K562 (cell line): ENCODE results near the gene GALR3. TPM values are rescaled to one million over a fixed set of nuclear protein-coding genes. Genes with fewer than 3 reads are reported as not detected.
A peak's percentile ranks its signal among the peaks of the same experiment; 100 is the strongest.

Source experiments
- KDM4B ChIP-seq, 2 experiments: fragments of 450-650 bp in 1 of 2; sonication (generic) in 1 of 2; IDR thresholded peaks; 2 replicates each; pipeline ENCODE4 v1.6.1; 2016 to 2017; ENCODE audit warnings: borderline replicate concordance in 2 of 2, antibody characterized with exemption in 1 of 2, low read depth in 1 of 2, mild to moderate bottlenecking in 1 of 2
- MYC ChIP-seq, 2 experiments: fragments of 250-450 bp in 1 of 2; sonication (Bioruptor Pico) in 1 of 2; IDR thresholded peaks; 2 replicates each; pipeline versions ENCODE4 v1.5.1 to v1.6.1; 2012 to 2021; ENCODE audit warnings: low read depth in 2 of 2, borderline replicate concordance in 1 of 2, improper control_type of control experiment in 1 of 2, low read length in 1 of 2, mild to moderate bottlenecking in 1 of 2, moderate library complexity in 1 of 2
- NR2C1 ChIP-seq, 2 experiments: fragments of 450-650 bp; IDR thresholded peaks; 2 replicates each; pipeline ENCODE4 v1.6.1; 2017; ENCODE audit warnings: mild to moderate bottlenecking in 2 of 2, antibody characterized with exemption in 1 of 2, inconsistent platforms in 1 of 2, missing compliant biosample characterization in 1 of 2, missing genetic modification characterization in 1 of 2
- RBM22 ChIP-seq: fragments of 200-400 bp; formaldehyde crosslinking; IDR thresholded peaks from 2 replicates; pipeline ENCODE4 v1.6.1; 2018; ENCODE audit warnings: low read length, low read depth; ENCODE audit not compliant: poor library complexity, severe bottlenecking
- SIN3A ChIP-seq, 2 experiments: fragments of 150-350 bp in 1 of 2; IDR thresholded peaks; 2 replicates each; pipeline ENCODE4 v1.6.1; 2011 to 2016; ENCODE audit warnings: borderline replicate concordance in 2 of 2, low read depth in 2 of 2, low read length in 2 of 2, mild to moderate bottlenecking in 2 of 2, moderate library complexity in 2 of 2; ENCODE audit not compliant: control insufficient read depth in 1 of 2
- ZBTB8A ChIP-seq: fragments of 450-650 bp; IDR thresholded peaks from 2 replicates; pipeline ENCODE4 v1.6.1; 2018; ENCODE audit warnings: mild to moderate bottlenecking, moderate library complexity; ENCODE audit not compliant: partially characterized antibody
- ZC3H4 ChIP-seq: sonication (generic); formaldehyde crosslinking; IDR thresholded peaks from 2 replicates; pipeline ENCODE4 v1.9.0; 2021; ENCODE audit warnings: missing genetic modification reagents, borderline replicate concordance
- ZNF696 ChIP-seq: fragments of 250-450 bp; sonication (Bioruptor Pico); conservative IDR thresholded peaks from 2 replicates; pipeline ENCODE4 v1.4.0; 2020; ENCODE audit warnings: mild to moderate bottlenecking, moderate library complexity
- ZNF766 ChIP-seq: fragments of 200-800 bp; sonication (Bioruptor generic); conservative IDR thresholded peaks from 2 replicates; pipeline ENCODE4 v1.6.1; 2016; ENCODE audit warnings: missing genetic modification characterization, missing compliant biosample characterization
- polyA plus RNA-seq, 8 experiments: library from polyadenylated mRNA; depleted of rRNA in 4 of 8; stranded (reverse) in 5 of 8; unstranded in 3 of 8; fragments of >200 nt; fragmentation: Nextera tagmentation in 2 of 8; fragmentation: Illumina TruSeq in 1 of 8; extraction: Ambion mirVana in 2 of 8; extraction: Trizol in 1 of 8; gene quantifications; 2 replicates each; pipeline versions ENCODE4 v1.2.1 to v1.2.3, GENCODE V29; 2011 to 2014; ENCODE audit warnings: inconsistent platforms in 1 of 8, missing spikeins in 1 of 8
- total RNA-seq, 7 experiments: library from RNA; depleted of rRNA in 6 of 7; stranded (reverse); fragments of >200 nt in 6 of 7; fragmentation: Illumina TruSeq in 2 of 7; extraction: Trizol in 2 of 7; gene quantifications; 2 replicates each; pipeline versions ENCODE4 v1.2.1 to v1.2.3, GENCODE V29; 2011 to 2021; ENCODE audit warnings: low replicate concordance in 1 of 7
- TF ChIP-seq, protein P1 (sequence below): sonication (generic); formaldehyde crosslinking; IDR thresholded peaks from 2 replicates; pipeline ENCODE4 v1.8.0; 2022; ENCODE audit warnings: missing genetic modification reagents, mild to moderate bottlenecking, borderline replicate concordance
- TF ChIP-seq, protein P2 (sequence below): fragments of 450-650 bp; IDR thresholded peaks from 2 replicates; pipeline ENCODE4 v1.6.1; 2016; ENCODE audit warnings: low read depth
- TF ChIP-seq, protein P3 (sequence below): fragments of 450-650 bp; IDR thresholded peaks from one replicate; pipeline ENCODE4 v1.6.1; 2018; ENCODE audit warnings: mild to moderate bottlenecking, moderate library complexity; ENCODE audit not compliant: partially characterized antibody

The GALR3 gene
- total and polyA plus RNA-seq, 9 of the 15 experiments (the other 6 are each of a cell fraction or from before 2014, with no cell fraction given): 0.13 TPM; not detected in 8

DNA sequence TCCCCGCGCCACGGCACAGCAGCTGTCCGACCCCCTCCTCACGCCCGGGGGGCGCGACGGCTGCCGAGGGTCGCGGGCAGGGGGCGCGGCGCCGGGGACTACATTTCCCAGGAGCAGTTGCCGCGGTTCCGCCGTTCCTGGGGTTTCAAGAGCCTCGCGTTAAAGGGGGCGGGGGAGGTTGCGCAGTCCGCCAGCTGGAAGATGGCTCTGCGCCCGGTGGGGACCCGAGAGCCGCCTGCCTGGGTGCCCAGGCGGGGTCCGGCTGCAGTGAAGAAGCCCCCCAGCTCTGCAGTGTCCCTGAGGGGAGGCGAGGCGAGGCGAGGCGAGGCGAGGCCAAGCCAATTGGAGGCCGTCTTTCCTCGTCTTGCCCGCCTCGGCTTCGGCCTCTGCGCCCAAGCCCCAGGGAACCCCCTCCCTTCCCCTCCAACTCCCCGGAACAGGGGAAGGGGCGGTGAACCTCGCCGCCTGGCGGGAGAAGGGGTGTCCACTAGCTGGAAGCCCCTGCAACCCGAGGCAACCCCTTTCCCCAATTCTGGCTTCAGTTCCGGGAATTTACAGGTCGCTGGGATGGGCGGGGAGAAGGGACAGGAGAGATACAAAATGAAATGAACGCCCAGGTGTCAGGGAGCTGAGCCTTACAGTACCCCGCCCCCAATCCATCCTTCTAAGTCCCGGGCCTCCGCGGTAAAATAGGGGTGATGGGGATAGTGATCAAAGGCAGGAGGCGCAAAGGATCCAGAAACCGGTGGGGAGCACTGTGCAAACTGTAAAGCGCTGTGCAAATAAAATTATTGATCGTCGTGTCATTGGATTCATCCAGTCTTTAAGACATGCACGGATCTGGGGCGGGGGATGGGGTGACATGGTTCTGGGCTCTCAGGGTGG lies 20.6 kb upstream of the GALR3 start (continued):
- TF ChIP-seq, protein P1, sequence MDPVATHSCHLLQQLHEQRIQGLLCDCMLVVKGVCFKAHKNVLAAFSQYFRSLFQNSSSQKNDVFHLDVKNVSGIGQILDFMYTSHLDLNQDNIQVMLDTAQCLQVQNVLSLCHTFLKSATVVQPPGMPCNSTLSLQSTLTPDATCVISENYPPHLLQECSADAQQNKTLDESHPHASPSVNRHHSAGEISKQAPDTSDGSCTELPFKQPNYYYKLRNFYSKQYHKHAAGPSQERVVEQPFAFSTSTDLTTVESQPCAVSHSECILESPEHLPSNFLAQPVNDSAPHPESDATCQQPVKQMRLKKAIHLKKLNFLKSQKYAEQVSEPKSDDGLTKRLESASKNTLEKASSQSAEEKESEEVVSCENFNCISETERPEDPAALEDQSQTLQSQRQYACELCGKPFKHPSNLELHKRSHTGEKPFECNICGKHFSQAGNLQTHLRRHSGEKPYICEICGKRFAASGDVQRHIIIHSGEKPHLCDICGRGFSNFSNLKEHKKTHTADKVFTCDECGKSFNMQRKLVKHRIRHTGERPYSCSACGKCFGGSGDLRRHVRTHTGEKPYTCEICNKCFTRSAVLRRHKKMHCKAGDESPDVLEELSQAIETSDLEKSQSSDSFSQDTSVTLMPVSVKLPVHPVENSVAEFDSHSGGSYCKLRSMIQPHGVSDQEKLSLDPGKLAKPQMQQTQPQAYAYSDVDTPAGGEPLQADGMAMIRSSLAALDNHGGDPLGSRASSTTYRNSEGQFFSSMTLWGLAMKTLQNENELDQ (CRISPR knock-in tag): no peak
- no peak for TF ChIP-seq ZNF696 (CRISPR knock-in tag)
- TF ChIP-seq, protein P2, sequence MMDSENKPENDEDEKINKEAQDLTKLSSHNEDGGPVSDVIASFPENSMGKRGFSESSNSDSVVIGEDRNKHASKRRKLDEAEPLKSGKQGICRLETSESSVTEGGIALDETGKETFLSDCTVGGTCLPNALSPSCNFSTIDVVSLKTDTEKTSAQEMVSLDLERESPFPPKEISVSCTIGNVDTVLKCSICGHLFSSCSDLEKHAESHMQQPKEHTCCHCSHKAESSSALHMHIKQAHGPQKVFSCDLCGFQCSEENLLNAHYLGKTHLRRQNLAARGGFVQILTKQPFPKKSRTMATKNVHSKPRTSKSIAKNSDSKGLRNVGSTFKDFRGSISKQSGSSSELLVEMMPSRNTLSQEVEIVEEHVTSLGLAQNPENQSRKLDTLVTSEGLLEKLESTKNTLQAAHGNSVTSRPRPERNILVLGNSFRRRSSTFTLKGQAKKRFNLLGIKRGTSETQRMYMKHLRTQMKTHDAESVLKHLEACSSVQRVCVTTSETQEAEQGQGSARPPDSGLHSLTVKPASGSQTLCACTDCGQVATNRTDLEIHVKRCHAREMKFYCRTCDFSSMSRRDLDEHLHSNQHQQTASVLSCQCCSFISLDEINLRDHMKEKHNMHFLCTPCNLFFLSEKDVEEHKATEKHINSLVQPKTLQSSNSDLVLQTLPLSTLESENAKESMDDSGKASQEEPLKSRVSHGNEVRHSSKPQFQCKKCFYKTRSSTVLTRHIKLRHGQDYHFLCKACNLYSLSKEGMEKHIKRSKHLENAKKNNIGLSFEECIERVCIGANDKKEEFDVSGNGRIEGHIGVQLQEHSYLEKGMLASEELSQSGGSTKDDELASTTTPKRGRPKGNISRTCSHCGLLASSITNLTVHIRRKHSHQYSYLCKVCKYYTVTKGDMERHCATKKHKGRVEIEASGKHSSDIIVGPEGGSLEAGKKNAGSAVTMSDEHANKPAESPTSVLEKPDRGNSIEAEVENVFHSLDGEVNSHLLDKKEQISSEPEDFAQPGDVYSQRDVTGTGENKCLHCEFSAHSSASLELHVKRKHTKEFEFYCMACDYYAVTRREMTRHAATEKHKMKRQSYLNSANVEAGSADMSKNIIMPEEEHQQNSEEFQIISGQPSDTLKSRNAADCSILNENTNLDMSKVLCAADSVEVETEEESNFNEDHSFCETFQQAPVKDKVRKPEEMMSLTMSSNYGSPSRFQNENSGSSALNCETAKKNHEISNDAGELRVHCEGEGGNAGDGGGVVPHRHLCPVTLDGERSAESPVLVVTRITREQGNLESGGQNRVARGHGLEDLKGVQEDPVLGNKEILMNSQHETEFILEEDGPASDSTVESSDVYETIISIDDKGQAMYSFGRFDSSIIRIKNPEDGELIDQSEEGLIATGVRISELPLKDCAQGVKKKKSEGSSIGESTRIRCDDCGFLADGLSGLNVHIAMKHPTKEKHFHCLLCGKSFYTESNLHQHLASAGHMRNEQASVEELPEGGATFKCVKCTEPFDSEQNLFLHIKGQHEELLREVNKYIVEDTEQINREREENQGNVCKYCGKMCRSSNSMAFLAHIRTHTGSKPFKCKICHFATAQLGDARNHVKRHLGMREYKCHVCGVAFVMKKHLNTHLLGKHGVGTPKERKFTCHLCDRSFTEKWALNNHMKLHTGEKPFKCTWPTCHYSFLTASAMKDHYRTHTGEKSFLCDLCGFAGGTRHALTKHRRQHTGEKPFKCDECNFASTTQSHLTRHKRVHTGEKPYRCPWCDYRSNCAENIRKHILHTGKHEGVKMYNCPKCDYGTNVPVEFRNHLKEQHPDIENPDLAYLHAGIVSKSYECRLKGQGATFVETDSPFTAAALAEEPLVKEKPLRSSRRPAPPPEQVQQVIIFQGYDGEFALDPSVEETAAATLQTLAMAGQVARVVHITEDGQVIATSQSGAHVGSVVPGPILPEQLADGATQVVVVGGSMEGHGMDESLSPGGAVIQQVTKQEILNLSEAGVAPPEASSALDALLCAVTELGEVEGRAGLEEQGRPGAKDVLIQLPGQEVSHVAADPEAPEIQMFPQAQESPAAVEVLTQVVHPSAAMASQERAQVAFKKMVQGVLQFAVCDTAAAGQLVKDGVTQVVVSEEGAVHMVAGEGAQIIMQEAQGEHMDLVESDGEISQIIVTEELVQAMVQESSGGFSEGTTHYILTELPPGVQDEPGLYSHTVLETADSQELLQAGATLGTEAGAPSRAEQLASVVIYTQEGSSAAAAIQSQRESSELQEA: no peak
- TF ChIP-seq ZNF766: no peak
- TF ChIP-seq SIN3A (IDR thresholded peaks at IDR 0.05; ENCODE audit: borderline replicate concordance in 2 of 2, control insufficient read depth in 1 of 2, low read depth in 2 of 2, low read length in 2 of 2): peak in 1 of 2 experiments; percentile 68; a peak in 1 of 4 replicates
- TF ChIP-seq, protein P3, sequence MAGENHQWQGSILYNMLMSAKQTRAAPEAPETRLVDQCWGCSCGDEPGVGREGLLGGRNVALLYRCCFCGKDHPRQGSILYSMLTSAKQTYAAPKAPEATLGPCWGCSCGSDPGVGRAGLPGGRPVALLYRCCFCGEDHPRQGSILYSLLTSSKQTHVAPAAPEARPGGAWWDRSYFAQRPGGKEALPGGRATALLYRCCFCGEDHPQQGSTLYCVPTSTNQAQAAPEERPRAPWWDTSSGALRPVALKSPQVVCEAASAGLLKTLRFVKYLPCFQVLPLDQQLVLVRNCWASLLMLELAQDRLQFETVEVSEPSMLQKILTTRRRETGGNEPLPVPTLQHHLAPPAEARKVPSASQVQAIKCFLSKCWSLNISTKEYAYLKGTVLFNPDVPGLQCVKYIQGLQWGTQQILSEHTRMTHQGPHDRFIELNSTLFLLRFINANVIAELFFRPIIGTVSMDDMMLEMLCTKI: no peak
- no peak for TF ChIP-seq MYC (IDR thresholded peaks at IDR 0.05; ENCODE audit: low read depth, low read length)
- TF ChIP-seq MYC (CRISPR knock-in tag; IDR thresholded peaks at IDR 0.05; ENCODE audit: borderline replicate concordance, low read depth): no peak
- TF ChIP-seq RBM22: no peak
- TF ChIP-seq ZC3H4 (CRISPR knock-in tag): no peak
- TF ChIP-seq ZBTB8A: no peak
- TF ChIP-seq NR2C1 (IDR thresholded peaks at IDR 0.05): no peak
- no peak for TF ChIP-seq NR2C1 (tag; IDR thresholded peaks at IDR 0.05)
- no peak for TF ChIP-seq KDM4B (IDR thresholded peaks at IDR 0.05; ENCODE audit: borderline replicate concordance in 2 of 2, low read depth in 1 of 2)
